Stimulated activated CD8-positive, alpha-beta memory T cell treated with anti-CD3 and anti-CD28 coated beads, Interleukin-12 subunit alpha, Interleukin-12 subunit beta, amount 100 ng/mL, for 1 hour (primary cell): Measurements from ENCODE around the gene LDLRAD4.

Experiments used
- DNase-seq: peaks from one replicate; pipeline ENCODE4 v3.0.0-alpha.2; 2020; ENCODE audit warnings: low read depth

Gene LDLRAD4

DNA sequence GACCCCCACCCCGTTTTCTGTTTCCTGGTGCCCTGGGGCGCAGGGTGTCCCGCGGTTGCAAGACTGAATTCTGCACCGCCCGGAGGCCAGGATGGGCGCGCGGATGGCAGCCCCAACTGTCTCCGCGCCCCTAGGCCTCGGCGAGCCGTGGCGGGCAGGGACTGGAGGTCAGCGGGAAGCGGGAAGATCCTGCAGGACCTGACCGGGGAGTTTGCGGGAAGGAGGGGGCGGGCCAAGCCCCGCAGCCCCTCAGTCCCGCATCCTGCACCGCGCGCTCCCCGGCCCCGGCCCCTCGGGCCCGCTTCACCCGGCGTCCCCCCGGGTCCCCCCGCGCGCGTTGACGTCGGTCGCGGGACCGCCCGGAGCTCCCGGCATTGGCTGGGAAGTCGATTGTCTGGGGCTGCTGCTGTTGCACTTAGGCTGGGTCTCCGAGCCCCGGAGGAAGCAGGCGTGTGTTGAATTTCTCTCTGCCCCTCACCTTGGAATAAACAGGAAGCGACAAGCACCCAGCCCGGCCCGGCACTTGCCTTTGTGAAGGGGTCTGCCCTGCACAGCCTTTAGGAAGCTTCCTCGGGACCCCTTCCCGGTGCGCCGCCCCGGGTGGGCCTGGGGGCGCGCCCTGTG, at the start of gene LDLRAD4:
LDLRAD4 (plus strand) TSS at position 393 of the 624 bp plus-strand sequence.
- DNase-seq: peak; percentile 17

DNA sequence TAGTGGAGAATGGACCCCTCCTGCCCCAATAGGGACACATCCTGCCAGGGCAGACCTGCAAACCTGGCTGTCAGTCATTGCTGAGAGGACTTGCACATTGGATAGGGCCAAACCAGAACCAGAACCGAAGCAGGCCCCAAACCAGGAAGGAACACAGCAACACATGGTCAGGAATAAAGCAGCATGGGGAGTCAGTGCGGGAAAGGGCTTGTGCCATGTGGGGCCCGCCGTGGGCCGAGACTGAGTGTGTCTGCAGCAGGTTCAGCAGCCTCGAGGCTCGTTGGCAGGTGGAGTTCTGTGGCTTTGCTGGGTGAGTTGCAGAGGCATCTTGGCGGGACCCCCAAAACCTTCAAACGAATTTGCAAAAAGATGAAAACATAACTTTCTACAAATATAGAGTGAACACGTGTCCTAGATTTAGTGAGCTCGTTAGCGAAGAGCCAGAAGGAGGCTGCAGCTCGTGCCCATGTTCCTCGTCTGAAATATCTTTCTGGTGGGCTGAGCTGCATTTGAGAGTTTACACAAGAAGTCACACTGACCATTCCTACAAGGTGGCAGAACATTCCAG, 44.9 kb upstream of the LDLRAD4 start:
- no peak for DNase-seq

GRCh38 chr18:13175266-13175665, 43.3 kb upstream of the LDLRAD4 start:
- no peak for DNase-seq

- no peak for DNase-seq
Measured at GRCh38 chr18:13175754-13176210, 42.8 kb upstream of the LDLRAD4 start.

GRCh38 chr18:13176847-13177246, 41.7 kb upstream of the LDLRAD4 start:
- DNase-seq: no peak

GRCh38 chr18:13178197-13178596, 40.4 kb upstream of the LDLRAD4 start:
- no peak for DNase-seq

DNA sequence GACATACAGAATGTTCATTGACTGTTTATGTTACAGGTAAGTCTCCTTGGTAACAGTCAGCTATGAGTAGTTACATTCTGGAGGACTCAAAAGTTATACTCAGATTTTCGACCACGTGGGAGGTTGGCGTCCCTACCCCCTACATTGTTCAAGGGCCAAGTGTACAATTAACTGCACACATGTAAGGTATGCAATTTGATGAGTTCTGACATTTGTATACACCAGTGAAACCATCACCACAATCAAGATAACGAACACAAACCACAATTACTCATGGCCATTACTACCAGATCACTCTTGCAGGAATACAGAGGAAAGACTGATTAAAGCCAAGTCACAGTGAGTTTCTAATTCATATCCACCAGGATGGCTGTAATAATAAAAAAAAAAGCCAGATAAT, 39.6 kb upstream of the LDLRAD4 start:
- no peak for DNase-seq

DNA sequence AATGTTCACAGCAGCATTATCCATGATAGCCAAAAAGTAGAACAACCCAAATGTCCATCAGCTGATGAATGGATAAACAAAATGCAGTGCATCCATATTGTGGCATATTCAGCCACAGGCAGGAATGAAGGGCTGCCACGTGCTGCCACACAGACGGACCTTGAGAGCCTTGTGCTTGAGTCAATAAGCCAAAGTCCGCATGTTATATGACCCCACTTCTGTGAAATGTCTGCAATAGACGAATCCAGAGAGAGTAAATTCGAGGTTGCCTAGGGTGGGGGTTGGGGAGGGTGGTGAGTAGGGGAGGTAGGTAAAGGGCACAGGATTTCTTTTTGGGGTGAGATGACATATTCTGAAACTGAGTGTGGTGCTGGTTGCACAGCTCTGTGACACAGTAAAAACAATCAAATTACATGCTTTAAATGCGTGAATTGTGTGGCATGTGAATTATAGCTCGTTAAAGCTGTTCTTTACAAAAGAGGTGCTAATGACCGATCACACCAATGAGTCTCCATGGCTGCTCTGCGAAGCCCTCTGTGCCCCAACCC, 38.9 kb upstream of the LDLRAD4 start:
- no peak for DNase-seq

GRCh38 chr18:13180614-13181375, 37.8 kb upstream of the LDLRAD4 start:
- DNase-seq: no peak

- no peak for DNase-seq
Measured at GRCh38 chr18:13181765-13182164, 36.8 kb upstream of the LDLRAD4 start.

DNA sequence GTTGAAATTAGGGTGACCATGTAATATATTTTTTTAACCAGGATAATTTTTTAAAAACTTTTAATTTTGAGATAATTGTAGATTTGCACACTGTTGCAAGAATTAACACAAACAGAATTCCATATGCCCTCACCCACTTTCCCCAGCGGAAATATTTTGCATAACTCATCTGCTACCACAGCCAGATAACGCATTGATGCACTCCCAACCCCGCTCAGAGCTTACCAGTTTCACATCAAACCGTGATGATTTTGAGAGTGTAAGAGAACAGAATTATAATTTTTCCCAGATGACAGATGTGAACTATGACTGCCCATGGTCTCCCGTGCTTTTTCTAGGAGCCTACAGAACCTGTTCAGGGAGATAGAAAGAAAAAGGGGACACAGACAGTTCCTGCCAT, 35.2 kb upstream of the LDLRAD4 start:
- no peak for DNase-seq

DNA sequence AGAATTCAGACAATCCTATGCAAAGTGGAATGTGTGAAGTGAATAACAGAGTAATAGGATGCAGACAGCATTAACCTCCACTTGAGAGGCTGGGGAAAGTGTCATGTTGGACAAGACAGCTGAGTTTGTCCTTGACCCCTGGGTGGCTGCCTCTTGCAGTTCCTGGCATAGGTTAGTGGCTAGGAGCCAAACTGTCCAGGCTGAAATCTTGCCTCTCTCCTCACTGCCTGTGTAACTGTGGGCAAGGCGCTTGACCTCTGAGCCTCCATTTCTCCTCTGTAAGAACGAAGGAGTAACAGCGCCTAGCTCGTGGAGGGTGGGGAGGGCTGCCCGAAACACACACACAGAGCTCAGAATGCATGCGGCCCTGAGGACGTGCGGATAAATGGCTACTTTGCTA, 34.8 kb upstream of the LDLRAD4 start:
- no peak for DNase-seq

- no peak for DNase-seq
Measured at GRCh38 chr18:13184396-13184795, 34.2 kb upstream of the LDLRAD4 start.

GRCh38 chr18:13185675-13186198, 32.8 kb upstream of the LDLRAD4 start:
- DNase-seq: no peak

DNA sequence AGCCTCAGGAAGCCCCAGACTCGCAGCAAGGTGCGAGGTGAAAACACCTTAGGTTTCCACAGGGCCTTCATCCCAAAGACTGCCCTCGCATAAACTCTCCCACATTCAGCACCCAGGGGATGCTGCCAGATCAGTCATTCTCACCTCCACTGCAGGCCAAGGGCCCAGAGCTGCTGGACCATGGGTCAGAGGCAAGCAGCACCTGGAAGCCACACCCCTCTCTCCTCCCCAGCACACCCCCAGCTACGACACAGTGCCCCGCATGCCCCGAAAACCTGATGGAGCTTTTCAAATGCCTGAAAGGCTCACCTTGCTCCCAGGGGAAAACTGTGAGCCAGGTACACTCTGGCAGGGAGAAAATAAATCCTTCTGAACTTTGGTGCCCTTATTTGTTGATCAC, 31.9 kb upstream of the LDLRAD4 start:
- DNase-seq: no peak

- DNase-seq: no peak
Measured at GRCh38 chr18:13187498-13187897, 31.1 kb upstream of the LDLRAD4 start.

GRCh38 chr18:13191031-13191430, 27.5 kb upstream of the LDLRAD4 start:
- DNase-seq: no peak

- DNase-seq: no peak
Measured at GRCh38 chr18:13191779-13192178, 26.8 kb upstream of the LDLRAD4 start.

- no peak for DNase-seq
Measured at GRCh38 chr18:13192970-13193369, 25.6 kb upstream of the LDLRAD4 start.

GRCh38 chr18:13194239-13194638, 24.3 kb upstream of the LDLRAD4 start:
- DNase-seq: no peak

DNA sequence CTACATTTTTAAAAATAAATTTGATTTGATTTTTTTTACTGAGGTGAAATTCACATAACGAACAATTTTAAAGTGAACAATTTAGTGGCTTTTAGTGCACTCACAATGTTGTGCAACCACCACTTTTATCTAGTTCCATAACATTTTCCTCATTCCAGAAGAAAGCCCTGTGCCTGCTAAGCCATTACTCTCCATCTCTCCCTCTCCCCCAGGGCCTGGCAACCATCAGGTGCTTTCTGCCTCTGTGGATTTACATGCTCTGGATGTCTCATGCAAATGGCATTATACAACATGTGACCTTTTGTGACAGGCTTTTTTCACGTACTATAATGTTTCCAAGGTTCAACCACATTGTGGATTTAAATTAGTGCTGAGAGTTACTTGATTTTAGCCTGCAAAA, 19.9 kb upstream of the LDLRAD4 start:
- no peak for DNase-seq

GRCh38 chr18:13199169-13199568, 19.4 kb upstream of the LDLRAD4 start:
- DNase-seq: no peak

GRCh38 chr18:13201292-13201691, 17.3 kb upstream of the LDLRAD4 start:
- DNase-seq: no peak
